Measurements from ENCODE around the gene PLEKHG4B.
"Not testable (repeated sequence)": the region's sequence is repeated elsewhere in the genome, so short reads cannot be mapped to it uniquely, and the experiment has no call there.

Gene PLEKHG4B

DNA sequence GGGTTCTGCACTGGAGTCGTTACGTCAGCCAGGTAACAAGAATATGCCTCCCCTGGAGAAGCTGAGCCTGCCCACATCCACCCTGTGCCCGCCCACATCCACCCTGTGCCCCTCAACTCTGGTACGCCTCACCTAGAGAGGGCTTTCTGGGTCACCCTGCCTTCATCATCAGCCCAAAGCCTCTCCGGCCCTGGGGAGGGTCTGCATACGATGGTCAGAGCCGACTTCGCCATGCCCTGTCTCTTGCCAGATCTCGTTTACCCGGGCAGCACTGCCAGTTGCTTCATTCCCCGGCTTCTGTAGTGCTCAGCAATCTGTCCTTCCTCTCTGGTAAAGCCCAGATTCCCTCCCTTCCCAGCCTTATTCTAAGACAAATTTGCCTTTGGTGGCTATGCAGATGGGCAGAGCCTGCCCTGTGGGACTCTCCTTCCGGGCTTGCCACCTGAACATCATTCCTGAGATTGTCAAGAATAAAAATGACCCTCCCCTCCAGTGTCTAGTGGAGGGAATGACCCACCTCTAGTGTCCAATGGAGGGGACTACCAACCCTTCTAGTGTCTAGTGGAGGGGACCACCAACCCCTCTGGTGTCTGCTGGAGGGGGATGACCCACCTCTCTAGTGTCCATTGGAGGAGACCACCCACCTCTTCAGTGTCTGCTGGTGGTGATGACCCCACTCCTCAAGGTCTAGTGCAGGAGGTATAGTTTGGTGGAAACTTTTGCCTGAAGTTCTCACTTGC lies 3.4 kb downstream of the PLEKHG4B start:
- no peak overlapping the region for H3K27ac Mint-ChIP-seq
- H3K9me3 Mint-ChIP-seq, result no peaks in the 10 kb centered on the region
- ATAC-seq (replicated peaks), result no peak
- DNase-seq, result no peak
- no peaks in the 10 kb centered on the region for H3K36me3 Mint-ChIP-seq (ENCODE audit: insufficient read depth)
- H3K27me3 Mint-ChIP-seq, result peaks cover 51 to 78% of the 10 kb centered on the region in 2 donors
- H3K4me3 Mint-ChIP-seq, result no peak overlapping the region
- peaks cover 0 to 7% of the 10 kb centered on the region in 2 donors for H3K4me1 Mint-ChIP-seq (ENCODE audit: low read depth in 2 of 2)

DNA sequence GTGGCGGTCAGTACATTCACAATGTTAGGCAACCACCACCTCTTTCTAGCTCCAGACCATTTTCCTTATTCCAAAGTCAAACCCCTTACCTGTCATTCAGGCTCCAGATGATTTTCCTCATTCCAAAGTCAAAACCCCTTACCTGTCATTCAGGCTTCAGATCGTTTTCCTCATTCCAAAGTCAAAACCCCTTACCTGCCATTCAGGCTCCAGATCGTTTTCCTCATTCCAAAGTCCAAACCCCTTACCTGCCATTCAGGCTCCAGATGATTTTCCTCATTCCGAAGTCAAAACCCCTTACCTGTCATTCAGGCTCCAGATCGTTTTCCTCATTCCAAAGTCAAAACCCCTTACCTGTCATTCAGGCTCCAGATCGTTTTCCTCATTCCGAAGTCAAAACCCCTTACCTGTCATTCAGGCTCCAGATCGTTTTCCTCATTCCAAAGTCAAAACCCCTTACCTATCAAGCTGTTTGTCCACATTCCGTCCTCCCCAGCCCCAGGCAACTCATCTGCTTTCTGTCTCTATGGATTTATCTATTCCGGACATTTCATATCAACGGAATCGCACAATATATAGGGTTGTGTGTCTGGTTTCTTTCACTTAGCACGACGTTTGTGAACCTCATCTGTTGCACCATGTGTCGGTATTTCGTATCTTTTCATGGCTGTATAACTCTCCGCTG lies 5.2 kb downstream of the PLEKHG4B start:
- Mint-ChIP-seq H3K4me1 (ENCODE audit: low read depth in 2 of 2) (no peaks in the 10 kb centered on the region), H3K36me3 (ENCODE audit: insufficient read depth) (no peaks in the 10 kb centered on the region), H3K27ac (no peak overlapping the region), H3K9me3 (no peaks in the 10 kb centered on the region), H3K27me3 (peaks cover 38 to 63% of the 10 kb centered on the region in 2 donors), H3K4me3 (no peak overlapping the region)
- no peak for ATAC-seq (replicated peaks)
- DNase-seq, result no peak

DNA sequence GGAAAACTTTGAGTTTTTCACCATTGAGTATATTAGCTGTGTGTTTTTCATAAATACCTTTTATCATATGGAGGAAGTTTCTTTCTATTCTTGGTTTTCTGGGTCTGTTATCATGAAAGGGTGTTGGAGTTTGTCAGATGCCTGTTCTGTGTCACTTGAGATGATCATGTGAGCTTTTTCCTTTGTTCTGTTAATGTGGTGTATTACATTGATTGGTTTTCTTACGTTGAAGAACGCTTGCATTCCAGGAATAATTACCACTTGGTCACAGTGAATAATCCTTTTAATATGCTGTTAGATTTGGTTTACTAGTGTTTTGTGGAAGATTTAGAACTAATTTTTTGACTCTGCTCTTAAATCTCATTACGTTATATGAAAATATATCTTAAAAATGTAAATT lies 7.8 kb downstream of the PLEKHG4B start:
- DNase-seq (no peak), ATAC-seq (replicated peaks) (no peak)
- peaks cover 50 to 68% of the 10 kb centered on the region in 2 donors for H3K27me3 Mint-ChIP-seq
- H3K27ac Mint-ChIP-seq, result no peak overlapping the region
- H3K36me3 Mint-ChIP-seq (ENCODE audit: insufficient read depth), result no peaks in the 10 kb centered on the region
- H3K9me3 Mint-ChIP-seq, result no peaks in the 10 kb centered on the region
- H3K4me3 Mint-ChIP-seq, result no peak overlapping the region
- no peaks in the 10 kb centered on the region for H3K4me1 Mint-ChIP-seq (ENCODE audit: low read depth in 2 of 2)

DNA sequence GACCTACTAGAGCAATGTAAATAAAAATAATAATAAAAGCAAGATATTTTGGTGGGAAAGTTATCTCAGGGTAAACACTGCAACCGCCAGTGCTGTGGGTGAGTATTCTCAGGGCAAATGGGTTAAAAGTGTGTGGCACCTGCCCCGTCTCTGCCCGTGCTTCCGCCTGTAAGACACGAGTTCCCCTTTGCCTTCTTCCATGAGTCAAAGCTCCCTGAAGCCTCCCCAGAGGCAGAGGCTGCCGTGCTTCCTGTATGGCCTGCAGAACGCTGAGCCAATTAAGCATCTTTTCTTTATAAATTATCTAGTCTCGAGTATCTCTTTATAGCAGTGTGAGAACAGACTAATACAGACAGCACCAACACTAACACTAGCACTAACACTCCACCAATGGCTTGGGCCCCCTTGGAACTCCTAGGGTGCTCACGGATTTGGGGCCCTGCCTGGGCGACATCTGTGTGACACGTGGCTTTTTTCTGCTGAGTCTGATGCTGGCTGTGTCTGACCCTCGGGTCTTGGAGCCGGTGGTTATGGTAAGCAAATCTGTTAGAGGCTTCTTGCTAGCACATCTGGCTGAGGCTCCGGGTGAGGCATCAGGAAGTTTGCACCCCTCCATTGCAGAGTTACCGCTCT lies 10.6 kb downstream of the PLEKHG4B start:
- H3K4me3 Mint-ChIP-seq, result no peak overlapping the region
- no peaks in the 10 kb centered on the region for H3K9me3 Mint-ChIP-seq
- ATAC-seq (replicated peaks) (no peak), DNase-seq (no peak)
- H3K27ac Mint-ChIP-seq, result no peak overlapping the region
- H3K36me3 Mint-ChIP-seq (ENCODE audit: insufficient read depth), result no peaks in the 10 kb centered on the region
- peaks cover 41 to 52% of the 10 kb centered on the region in 2 donors for H3K27me3 Mint-ChIP-seq
- no peaks in the 10 kb centered on the region for H3K4me1 Mint-ChIP-seq (ENCODE audit: low read depth in 2 of 2)

DNA sequence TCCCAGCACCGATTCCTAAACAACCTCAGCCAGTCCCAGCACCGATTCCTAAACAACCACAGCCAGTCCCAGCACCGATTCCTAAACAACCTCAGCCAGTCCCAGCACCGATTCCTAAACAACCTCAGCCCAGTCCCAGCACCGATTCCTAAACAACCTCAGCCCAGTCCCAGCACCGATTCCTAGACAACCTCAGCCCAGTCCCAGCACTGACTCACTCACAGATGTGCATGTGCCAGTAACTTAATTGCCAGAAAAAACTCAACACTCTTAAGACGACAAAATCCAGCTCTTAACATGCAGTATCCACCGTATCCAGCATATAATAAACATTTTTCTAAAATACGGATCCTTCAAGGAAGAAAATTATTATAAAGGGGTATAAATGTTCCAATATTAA lies 12.1 kb downstream of the PLEKHG4B start:
- H3K9me3 Mint-ChIP-seq; H3K36me3 Mint-ChIP-seq (ENCODE audit: insufficient read depth); H3K4me1 Mint-ChIP-seq (ENCODE audit: low read depth in 2 of 2); DNase-seq; ATAC-seq (replicated peaks); H3K27ac Mint-ChIP-seq; H3K4me3 Mint-ChIP-seq: not testable (repeated sequence)
- H3K27me3 Mint-ChIP-seq, result peaks cover 38 to 53% of the 10 kb centered on the region in 2 donors

DNA sequence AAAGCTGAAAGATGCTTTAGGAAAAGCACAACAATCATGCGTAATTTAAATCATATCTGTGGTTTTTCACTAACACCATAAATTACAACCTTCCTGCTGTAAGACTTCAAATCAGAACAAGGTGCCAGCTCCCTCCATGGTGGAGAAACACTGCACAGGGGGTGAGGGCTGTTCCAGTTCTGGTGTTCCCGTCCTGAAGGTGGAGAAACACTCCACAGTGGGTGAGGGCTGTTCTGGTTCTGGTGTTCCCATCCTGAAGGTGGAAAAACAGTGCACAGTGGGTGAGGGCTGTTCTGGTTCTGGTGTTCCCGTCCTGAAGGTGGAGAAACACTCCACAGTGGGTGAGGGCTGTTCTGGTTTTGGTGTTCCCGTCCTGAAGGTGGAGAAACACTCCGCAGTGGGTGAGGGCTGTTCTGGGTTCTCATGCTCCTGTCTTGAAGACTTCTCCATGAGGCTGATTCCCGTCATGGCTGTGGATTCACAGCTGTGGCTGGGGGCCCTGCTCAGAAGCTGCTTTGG lies 12.9 kb downstream of the PLEKHG4B start:
- no peak overlapping the region for H3K4me3 Mint-ChIP-seq
- DNase-seq (no peak), ATAC-seq (replicated peaks) (no peak)
- no peak overlapping the region for H3K27ac Mint-ChIP-seq
- H3K27me3 Mint-ChIP-seq, result peaks cover 31 to 46% of the 10 kb centered on the region in 2 donors
- H3K9me3 Mint-ChIP-seq, result no peaks in the 10 kb centered on the region
- H3K4me1 Mint-ChIP-seq (ENCODE audit: low read depth in 2 of 2), result no peaks in the 10 kb centered on the region
- no peaks in the 10 kb centered on the region for H3K36me3 Mint-ChIP-seq (ENCODE audit: insufficient read depth)

DNA sequence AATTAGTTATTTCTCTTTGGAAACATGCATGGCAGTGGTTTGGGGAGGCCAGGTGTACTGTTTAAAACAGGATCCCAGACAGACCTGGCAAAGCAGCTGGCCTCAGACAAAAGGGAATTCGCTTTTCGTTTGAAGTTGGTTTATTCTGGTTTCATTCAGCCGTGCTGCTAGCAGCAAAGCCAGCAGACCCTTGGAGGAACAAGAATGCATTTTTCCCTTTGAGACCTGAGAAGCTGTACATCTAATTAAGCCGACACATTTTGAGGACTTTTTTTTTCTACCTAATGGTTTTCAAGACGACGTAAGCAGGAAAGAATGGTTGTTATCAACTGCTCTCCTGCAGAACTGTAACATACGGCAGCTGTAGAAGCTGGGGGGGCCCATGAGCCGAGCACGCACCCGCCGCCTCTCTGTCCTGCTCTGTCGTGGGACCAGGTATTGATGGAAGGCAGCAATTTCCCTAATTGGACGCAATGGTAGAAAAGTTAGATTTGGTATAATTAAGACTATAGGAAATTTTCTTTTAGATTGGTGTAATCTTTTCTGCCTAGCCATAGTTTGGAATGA lies 13.6 kb downstream of the PLEKHG4B start:
- Mint-ChIP-seq H3K36me3 (ENCODE audit: insufficient read depth) (no peaks in the 10 kb centered on the region), H3K9me3 (peaks cover 3 to 7% of the 10 kb centered on the region in 2 donors), H3K27ac (no peak overlapping the region), H3K27me3 (peaks cover 28 to 48% of the 10 kb centered on the region in 2 donors), H3K4me1 (ENCODE audit: low read depth in 2 of 2) (peaks cover 0 to 3% of the 10 kb centered on the region in 2 donors), H3K4me3 (no peak overlapping the region)
- DNase-seq (no peak), ATAC-seq (replicated peaks) (no peak)

DNA sequence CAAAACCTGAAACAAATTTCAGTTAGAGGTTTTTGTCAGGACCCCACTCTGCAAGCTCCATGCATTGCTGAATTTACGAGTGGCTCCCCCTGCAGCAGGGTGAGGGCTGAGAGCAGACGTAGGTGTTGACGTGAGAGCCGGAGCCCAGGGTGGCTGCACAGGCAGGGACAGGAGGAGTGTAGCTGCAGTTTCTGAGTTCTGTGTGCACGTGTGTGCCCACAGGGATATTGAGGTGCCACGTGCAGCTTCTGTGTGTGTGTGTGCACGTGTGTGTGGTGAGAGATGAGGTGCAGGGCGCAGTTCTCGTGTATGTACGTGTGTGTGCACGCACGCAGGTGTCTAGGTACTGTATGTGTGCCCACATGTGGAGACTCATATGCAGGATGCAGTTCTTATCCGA lies 14.6 kb downstream of the PLEKHG4B start:
- Mint-ChIP-seq H3K36me3 (ENCODE audit: insufficient read depth) (no peaks in the 10 kb centered on the region), H3K27ac (no peak overlapping the region), H3K4me1 (ENCODE audit: low read depth in 2 of 2) (peaks cover 0 to 3% of the 10 kb centered on the region in 2 donors), H3K4me3 (no peak overlapping the region), H3K9me3 (peaks cover 3 to 9% of the 10 kb centered on the region in 2 donors), H3K27me3 (peaks cover 28 to 58% of the 10 kb centered on the region in 2 donors)
- no peak for DNase-seq
- no peak for ATAC-seq (replicated peaks)

DNA sequence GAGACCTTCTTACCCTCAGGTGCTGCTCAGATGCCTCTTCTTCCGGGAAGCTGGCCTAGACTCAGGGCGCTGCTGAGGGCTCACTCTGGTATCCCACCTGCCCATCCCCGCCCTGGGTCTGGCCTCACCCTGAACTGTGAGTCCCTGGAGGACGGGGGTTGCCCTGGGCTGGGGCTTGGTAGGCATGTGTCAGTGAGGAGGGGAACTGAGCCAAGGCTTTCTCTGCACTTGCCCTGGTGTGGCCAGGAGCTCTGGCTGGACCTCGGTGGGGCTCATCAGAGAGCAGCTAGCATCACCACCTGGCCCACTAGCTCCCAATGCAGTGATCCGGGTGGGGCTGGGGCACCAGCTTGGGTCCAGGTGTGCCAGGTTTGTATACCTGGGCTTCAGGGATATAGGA lies 15.6 kb downstream of the PLEKHG4B start:
- Mint-ChIP-seq H3K4me3 (no peak overlapping the region), H3K9me3 (peaks cover 3 to 9% of the 10 kb centered on the region in 2 donors), H3K36me3 (ENCODE audit: insufficient read depth) (no peaks in the 10 kb centered on the region), H3K27me3 (peaks cover 25 to 60% of the 10 kb centered on the region in 2 donors), H3K4me1 (ENCODE audit: low read depth in 2 of 2) (peaks cover 0 to 3% of the 10 kb centered on the region in 2 donors), H3K27ac (no peak overlapping the region)
- DNase-seq, result no peak
- no peak for ATAC-seq (replicated peaks)

DNA sequence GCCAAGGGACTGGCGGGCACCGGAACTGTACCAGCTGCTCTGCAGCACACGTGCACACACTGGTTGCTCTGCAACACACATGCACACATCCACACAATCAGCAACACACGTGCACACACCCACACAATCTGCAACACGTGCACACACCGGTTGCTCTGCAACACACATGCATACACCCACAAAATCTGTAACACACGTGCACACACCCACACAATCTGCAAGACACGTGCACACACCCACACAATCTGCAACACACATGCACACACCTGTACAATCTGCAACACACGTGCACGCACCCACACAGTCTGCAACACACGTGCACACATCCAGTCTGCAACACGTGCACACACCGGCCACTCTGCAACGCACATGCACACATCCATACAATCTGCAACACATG lies 17.9 kb downstream of the PLEKHG4B start:
- Mint-ChIP-seq H3K27ac (no peak overlapping the region), H3K27me3 (peaks cover 10 to 60% of the 10 kb centered on the region in 2 donors), H3K4me1 (ENCODE audit: low read depth in 2 of 2) (peaks cover 0 to 3% of the 10 kb centered on the region in 2 donors), H3K36me3 (ENCODE audit: insufficient read depth) (no peaks in the 10 kb centered on the region), H3K4me3 (no peak overlapping the region), H3K9me3 (peaks cover 3 to 9% of the 10 kb centered on the region in 2 donors)
- no peak for DNase-seq
- no peak for ATAC-seq (replicated peaks)

DNA sequence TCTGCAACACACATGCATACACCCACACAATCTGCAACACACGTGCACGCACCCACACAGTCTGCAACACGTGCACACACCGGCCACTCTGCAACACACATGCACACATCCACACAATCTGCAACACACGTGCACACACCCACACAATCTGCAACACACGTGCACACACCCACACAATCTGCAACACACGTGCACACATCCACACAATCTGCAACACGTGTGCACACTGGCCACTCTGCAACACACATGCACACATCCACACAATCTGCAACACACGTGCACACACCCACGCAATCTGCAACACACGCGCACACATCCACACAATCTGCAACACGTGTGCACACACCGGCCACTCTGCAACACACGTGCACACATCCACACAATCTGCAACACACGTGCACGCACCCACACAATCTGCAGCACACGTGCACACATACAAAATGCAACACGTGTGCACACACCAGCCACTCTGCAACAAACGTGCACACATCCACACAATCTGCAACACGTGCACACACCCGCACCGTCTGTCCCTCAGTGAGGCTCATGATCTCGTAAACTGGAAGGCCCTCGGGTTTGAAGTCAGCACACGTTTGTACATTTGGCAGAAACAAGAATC lies 18.4 kb downstream of the PLEKHG4B start:
- Mint-ChIP-seq H3K4me1 (ENCODE audit: low read depth in 2 of 2) (peaks cover 0 to 3% of the 10 kb centered on the region in 2 donors), H3K27ac (no peak overlapping the region), H3K4me3 (no peak overlapping the region), H3K36me3 (ENCODE audit: insufficient read depth) (no peaks in the 10 kb centered on the region), H3K27me3 (peaks cover 13 to 64% of the 10 kb centered on the region in 2 donors), H3K9me3 (peaks cover 3 to 9% of the 10 kb centered on the region in 2 donors)
- ATAC-seq (replicated peaks), result no peak
- no peak for DNase-seq

DNA sequence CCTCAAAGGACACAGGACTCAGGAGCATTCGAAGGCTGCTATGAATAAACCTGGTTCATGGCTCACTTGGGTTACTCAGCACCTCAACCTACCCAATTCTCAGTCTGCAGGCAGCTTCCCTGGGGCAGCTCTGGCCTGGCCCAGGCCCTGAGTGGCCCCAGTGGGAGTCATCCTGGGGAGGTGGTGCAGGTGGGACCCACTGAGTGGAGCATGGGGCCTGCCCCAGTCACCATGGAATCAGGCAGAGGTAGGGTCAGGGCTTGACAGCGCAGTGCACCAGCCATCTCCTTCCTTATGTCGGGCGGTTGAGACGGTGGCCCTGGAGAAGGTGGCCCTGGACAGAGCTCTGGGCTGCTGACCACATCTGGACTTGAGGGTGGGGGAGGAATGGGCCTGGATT lies 19.2 kb downstream of the PLEKHG4B start:
- no peak overlapping the region for H3K27ac Mint-ChIP-seq
- no peaks in the 10 kb centered on the region for H3K36me3 Mint-ChIP-seq (ENCODE audit: insufficient read depth)
- DNase-seq (no peak), ATAC-seq (replicated peaks) (no peak)
- H3K4me3 Mint-ChIP-seq, result no peak overlapping the region
- peaks cover 0 to 3% of the 10 kb centered on the region in 2 donors for H3K4me1 Mint-ChIP-seq (ENCODE audit: low read depth in 2 of 2)
- H3K27me3 Mint-ChIP-seq, result peaks cover 19 to 70% of the 10 kb centered on the region in 2 donors
- H3K9me3 Mint-ChIP-seq, result peaks cover 3 to 9% of the 10 kb centered on the region in 2 donors

DNA sequence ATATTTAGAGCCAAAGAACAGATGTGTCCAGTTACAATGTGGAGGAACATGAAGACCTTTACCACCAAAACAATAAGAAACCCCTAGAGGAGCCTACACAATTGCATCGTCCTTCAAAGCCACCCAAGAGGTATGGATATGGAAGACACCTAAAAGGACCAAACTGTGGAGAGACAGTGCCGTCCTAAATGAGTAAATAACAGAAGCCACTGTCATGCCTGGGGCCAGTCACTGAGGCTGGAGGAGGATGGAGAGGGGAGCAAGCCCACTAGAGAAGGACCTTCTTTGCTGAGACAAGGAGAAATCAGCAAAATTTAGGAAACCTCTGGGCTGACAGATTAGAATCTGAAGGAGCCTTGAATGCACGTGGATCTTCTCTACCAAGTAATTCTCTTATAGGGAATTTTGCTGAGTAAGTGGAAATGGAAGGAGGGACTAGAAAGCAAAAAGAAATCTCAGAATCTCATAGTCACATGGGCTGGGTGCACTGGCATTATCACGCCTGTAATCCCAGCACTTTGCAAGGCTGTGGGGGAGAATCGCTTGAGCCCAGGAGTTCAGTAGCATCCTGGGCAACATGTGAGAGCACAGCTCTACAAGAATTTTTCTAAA lies 27.6 kb downstream of the PLEKHG4B start:
- Mint-ChIP-seq H3K4me1 (ENCODE audit: low read depth in 2 of 2) (no peaks in the 10 kb centered on the region), H3K27me3 (peaks cover 45 to 54% of the 10 kb centered on the region in 2 donors), H3K36me3 (ENCODE audit: insufficient read depth) (no peaks in the 10 kb centered on the region), H3K9me3 (peaks cover 3 to 12% of the 10 kb centered on the region in 2 donors), H3K27ac (no peak overlapping the region), H3K4me3 (no peak overlapping the region)
- ATAC-seq (replicated peaks) (no peak), DNase-seq (no peak)

Data from effector memory CD8-positive, alpha-beta T cell (primary cell).